Breast epithelium (tissue), 4 donors: ENCODE results near the gene FGF21. TPM values are rescaled to one million over a fixed set of nuclear protein-coding genes. Genes with fewer than 3 reads are reported as not detected.
"Not testable (repeated sequence)": the region's sequence is repeated elsewhere in the genome, so short reads cannot be mapped to it uniquely, and the experiment has no call there.

Source experiments
- DNase-seq, 2 donors: peaks; one replicate each; pipeline ENCODE4 v3.0.0-alpha.2; 2019; ENCODE audit warnings: low spot score in 2 of 2
- H3K27ac ChIP-seq, 2 donors: fragments of 200-600 bp; sonication (generic) in 1 of 2; one replicate each; pipeline ENCODE4 v1.5.1; 2016 to 2019; ENCODE audit warnings: mild to moderate bottlenecking in 1 of 2
- H3K27me3 ChIP-seq, 2 donors: fragments of 200-600 bp; sonication (generic) in 1 of 2; one replicate each; pipeline versions ENCODE4 v1.5.1 to v1.6.0; 2017 to 2019; ENCODE audit warnings: control low read depth in 1 of 2, mild to moderate bottlenecking in 1 of 2
- H3K36me3 ChIP-seq: fragments of 200-600 bp; one replicate; pipeline ENCODE4 v1.5.1; 2019
- H3K4me1 ChIP-seq, 2 donors: fragments of 200-600 bp; sonication (generic); one replicate each; pipeline ENCODE4 v1.5.1; 2016 to 2019; ENCODE audit warnings: control low read depth in 1 of 2
- H3K4me3 ChIP-seq, 3 donors: fragments of 200-600 bp; sonication (generic); 1 replicate in 2 of 3; 2 replicates in 1 of 3; pipeline ENCODE4 v1.5.1; 2016 to 2019; ENCODE audit warnings: mild to moderate bottlenecking in 3 of 3, moderate library complexity in 2 of 3
- H3K9me3 ChIP-seq, 2 donors: fragments of 200-600 bp; sonication (generic) in 1 of 2; one replicate each; pipeline ENCODE4 v1.5.1; 2016 to 2019; ENCODE audit warnings: control low read depth in 1 of 2
- CTCF ChIP-seq, 3 donors: fragments of 450-650 bp; IDR thresholded peaks; one replicate each; pipeline ENCODE4 v1.5.1; 2016 to 2017; ENCODE audit warnings: antibody characterized with exemption in 3 of 3, mild to moderate bottlenecking in 3 of 3, moderate library complexity in 3 of 3
- POLR2A ChIP-seq: fragments of 450-650 bp; IDR thresholded peaks from one replicate; pipeline ENCODE4 v1.6.1; 2016; ENCODE audit warnings: antibody characterized with exemption, mild to moderate bottlenecking, moderate library complexity
- POLR2AphosphoS5 ChIP-seq, 3 donors: sonication (generic); formaldehyde crosslinking; IDR thresholded peaks; one replicate each; pipeline ENCODE4 v1.6.1; 2017; ENCODE audit warnings: antibody characterized with exemption in 3 of 3
- intact Hi-C: fragments of 100-400 bp; cut with DNase I; formaldehyde crosslinking; loops from one replicate; pipeline ENCODE4 v1.15.1; 2023; ENCODE audit warnings: low total_unique reads
- total RNA-seq, 3 donors: library from RNA; depleted of rRNA; stranded (reverse); fragments of >200 nt; gene quantifications; one replicate each; pipeline ENCODE4 v1.1.0, GENCODE V29; 2016

Gene FGF21
- total RNA-seq, 3 donors from 2014 or later, result not detected

DNA sequence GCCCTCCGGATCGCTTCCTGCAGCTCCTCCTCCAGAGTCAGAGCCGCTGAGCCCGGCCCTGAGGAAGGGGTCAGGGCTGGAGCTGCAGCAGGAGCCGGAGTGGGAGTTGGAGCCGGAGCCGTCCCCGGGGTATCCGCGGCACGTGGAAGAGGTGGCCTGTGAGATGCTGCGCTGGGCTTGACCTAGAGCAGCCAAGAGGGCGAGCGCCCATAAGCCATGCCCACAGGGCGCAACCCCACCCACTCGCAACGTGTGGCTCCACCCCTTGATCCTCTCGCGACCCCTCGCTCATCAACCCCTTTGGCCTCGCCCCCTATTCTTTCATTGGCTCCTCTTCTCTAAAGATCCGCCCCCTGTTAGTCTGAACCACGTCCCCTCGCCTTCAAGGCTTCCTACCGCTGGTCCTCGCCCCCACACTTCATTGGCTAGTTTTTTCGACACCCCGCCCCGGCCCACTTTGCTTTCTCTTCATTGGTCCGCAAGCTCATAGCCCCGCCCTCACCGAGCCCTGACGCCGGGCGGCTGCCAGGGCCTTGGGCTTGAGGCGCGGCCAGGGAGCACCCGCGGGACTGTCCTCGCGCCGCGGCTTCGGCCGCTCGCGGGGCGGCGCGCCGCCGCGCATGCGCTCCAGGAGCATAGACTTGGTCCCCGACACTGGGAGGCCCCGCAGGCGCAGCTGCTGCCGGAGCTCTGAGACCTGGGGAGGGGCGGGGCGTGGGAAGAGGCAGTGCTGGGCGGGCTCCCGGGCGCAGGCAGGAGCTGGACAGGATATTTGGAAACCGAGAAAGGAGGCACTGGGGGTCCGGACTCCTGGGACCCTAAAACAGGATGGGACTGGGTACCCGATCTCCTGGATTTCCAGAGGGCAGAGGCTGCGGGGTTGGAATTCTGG lies 41.2 kb upstream of the FGF21 start:
- DNase-seq, result peak; percentile 99
- Histone ChIP-seq H3K4me3 (peak overlapping the region; percentile 49 to 82 (median 62)), H3K27me3 (no peaks in the 10 kb centered on the region), H3K27ac (peak overlapping the region; percentile 87 to 93), H3K36me3 (no peaks in the 10 kb centered on the region), H3K9me3 (peaks cover 0 to 2% of the 10 kb centered on the region in 2 donors), H3K4me1 (peaks cover 9 to 15% of the 10 kb centered on the region in 2 donors)
- TF ChIP-seq POLR2A (no peak), CTCF (IDR thresholded peaks at IDR 0.05) (no peak), POLR2AphosphoS5 (IDR thresholded peaks at IDR 0.05) (no peak)
- intact Hi-C loops, result no loop called here

DNA sequence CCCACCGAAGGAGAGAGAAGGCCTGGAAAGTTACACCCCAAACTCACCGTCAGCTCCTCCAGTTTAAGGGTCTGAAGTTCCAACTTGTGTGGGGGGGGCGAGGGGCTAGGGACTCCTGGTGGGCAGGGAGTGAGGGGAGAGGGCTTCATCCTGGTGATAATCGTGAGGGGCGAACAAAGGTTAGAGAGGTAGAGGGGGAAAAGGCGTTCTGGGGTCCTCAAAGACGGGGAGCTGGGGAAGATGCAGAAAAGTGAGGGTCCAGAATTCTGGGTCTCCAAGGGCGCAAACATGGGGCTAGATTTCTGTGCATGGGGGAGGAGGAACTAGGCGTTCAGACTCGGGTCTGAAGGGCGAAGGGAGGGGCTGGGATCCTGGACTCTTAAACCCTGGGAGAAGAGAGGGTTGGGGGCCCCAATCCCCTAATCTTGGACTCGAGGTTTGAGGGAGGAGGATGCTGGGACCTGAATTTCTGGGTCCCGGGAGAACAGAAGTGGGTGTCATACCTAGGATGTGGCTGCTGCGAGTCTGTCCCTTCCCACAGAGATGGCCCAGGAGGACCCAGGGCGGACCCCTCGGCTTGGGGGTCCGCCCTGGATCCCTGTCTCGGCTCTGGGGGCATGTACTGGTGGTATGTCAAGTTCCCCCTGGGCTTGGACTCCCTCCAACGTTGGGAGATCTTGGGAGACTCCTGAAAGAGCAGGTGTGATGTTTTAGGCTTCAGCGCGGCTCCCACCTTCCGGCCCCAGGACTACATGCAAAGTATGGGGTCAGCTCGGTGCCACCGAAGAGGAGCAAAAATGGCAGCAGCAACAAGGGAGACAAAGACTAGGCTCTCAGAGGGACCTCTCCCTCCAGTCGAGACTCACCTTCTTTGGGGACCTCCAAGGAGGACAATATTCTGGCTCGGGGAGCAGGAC lies 40.3 kb upstream of the FGF21 start:
- TF ChIP-seq POLR2A (no peak), POLR2AphosphoS5 (IDR thresholded peaks at IDR 0.05) (no peak), CTCF (IDR thresholded peaks at IDR 0.05) (no peak)
- Histone ChIP-seq H3K4me3 (peak overlapping the region; percentile 49 to 82 (median 62)), H3K27ac (peak overlapping the region; percentile 87 to 93), H3K36me3 (no peaks in the 10 kb centered on the region), H3K9me3 (peaks cover 0 to 2% of the 10 kb centered on the region in 2 donors), H3K4me1 (peaks cover 9 to 15% of the 10 kb centered on the region in 2 donors), H3K27me3 (no peaks in the 10 kb centered on the region)
- intact Hi-C loops, result no loop called here
- no peak for DNase-seq

- Histone ChIP-seq H3K9me3 (peaks cover 0 to 2% of the 10 kb centered on the region in 2 donors), H3K4me3 (peak overlapping the region; percentile 49 to 82 (median 62)), H3K4me1 (peaks cover 9 to 15% of the 10 kb centered on the region in 2 donors), H3K36me3 (no peaks in the 10 kb centered on the region), H3K27ac (peak overlapping the region; percentile 87 to 93), H3K27me3 (no peaks in the 10 kb centered on the region)
- TF ChIP-seq POLR2AphosphoS5 (IDR thresholded peaks at IDR 0.05) (no peak), CTCF (IDR thresholded peaks at IDR 0.05) (no peak), POLR2A (no peak)
- intact Hi-C loops, result no loop called here
- DNase-seq, result no peak
These were observed 39.6 kb upstream of the FGF21 start for GRCh38 chr19:48715681-48716171.

DNA sequence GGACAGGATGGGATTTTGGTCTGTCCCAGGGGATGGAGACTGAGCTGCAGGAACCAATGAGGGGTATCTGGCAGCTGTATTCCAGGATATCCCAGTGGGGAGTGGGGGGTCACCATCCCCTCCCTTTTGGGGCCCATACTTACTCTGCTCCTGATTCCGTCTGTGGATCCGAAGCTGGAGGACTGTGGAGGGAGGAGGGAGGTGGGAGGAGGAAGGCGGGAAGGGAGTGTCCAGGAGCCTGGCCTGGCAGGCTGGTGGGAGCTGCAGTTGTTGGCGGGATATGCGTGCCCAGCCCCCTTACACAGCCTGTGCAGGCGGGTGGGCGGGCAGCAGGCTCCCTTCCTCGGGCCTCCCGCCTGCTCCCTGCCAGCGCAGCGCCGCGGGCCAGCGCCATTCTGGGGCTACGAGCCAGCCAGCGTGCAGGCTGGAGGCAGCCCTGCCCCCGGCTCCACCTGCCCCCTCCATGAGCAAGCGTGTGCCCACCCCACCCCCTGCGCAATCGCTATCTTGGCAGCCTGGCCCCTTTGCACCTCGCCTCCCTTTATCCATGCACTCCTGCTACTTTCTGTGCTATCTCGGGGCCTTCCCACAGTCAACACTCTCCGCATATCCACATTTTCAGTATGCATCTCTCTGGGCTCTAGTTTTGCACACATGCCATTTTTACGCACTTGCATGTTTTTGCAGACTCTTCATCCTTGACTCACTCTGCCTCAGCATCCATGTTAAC lies 38.6 kb upstream of the FGF21 start:
- Histone ChIP-seq H3K9me3 (no peaks in the 10 kb centered on the region), H3K4me1 (peaks cover 9 to 15% of the 10 kb centered on the region in 2 donors), H3K36me3 (no peaks in the 10 kb centered on the region), H3K27me3 (no peaks in the 10 kb centered on the region), H3K27ac (peak overlapping the region; percentile 55 to 74), H3K4me3 (peak overlapping the region; percentile 13 to 56 (median 44))
- intact Hi-C loops, result no loop called here
- no peak for TF ChIP-seq POLR2A
- no peak for TF ChIP-seq CTCF (IDR thresholded peaks at IDR 0.05)
- DNase-seq, result no peak

DNA sequence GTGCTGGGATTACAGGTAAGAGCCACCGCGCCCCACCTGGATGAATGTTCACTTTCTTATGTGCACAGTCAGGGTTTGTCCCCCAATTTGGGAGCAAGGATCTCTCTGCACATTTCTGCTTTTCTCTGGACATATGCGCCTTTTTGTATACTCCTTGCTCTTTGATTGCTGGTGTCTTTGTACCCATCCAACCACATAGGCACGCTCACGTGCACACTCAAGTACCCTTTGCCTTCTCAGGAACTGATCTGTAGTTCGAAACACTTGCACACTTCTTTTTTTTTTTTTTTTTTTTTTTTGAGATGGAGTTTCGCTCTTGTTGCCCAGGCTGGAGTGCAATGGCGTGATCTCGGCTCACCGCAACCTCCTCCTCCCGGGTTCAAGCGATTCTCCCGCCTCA lies 37.2 kb upstream of the FGF21 start:
- H3K27ac ChIP-seq, intact Hi-C loops: not testable (repeated sequence)
- peaks cover 9 to 12% of the 10 kb centered on the region in 2 donors for H3K4me1 ChIP-seq

More for the DNA sequence above, 37.2 kb upstream of the FGF21 start:
- not testable (repeated sequence) for H3K9me3 ChIP-seq, H3K4me3 ChIP-seq, DNase-seq, H3K27me3 ChIP-seq, H3K36me3 ChIP-seq
